Aorta (tissue), 5 donors: ENCODE results near the gene AXDND1. TPM values are rescaled to one million over a fixed set of nuclear protein-coding genes. Genes with fewer than 3 reads are reported as not detected.

ENCODE experiments used
- ATAC-seq: fragments of 200-7000 bp; cut with Tn5 transposase; one replicate; pipeline ENCODE4 v1.9.1; 2022; ENCODE audit warnings: moderate library complexity; ENCODE audit not compliant: low FRiP score
- DNase-seq, 2 donors: peaks; one replicate each; pipeline ENCODE4 v3.0.0-alpha.2; 2020
- H3K27ac ChIP-seq, 2 donors: one replicate each; pipeline ENCODE4 v1.5.1; 2013; ENCODE audit warnings: low read length in 2 of 2, mild to moderate bottlenecking in 2 of 2, moderate library complexity in 2 of 2, control low read depth in 1 of 2, inconsistent platforms in 1 of 2, low read depth in 1 of 2
- H3K27me3 ChIP-seq, 2 donors: one replicate each; pipeline ENCODE4 v1.6.1; 2013; ENCODE audit warnings: control low read depth in 1 of 2, low read length in 1 of 2, mild to moderate bottlenecking in 1 of 2, moderate library complexity in 1 of 2; ENCODE audit not compliant: insufficient read depth in 2 of 2, control insufficient read depth in 1 of 2
- H3K36me3 ChIP-seq, 2 donors: one replicate each; pipeline ENCODE4 v1.6.1; 2013; ENCODE audit warnings: control low read depth in 1 of 2, low read length in 1 of 2, mild to moderate bottlenecking in 1 of 2; ENCODE audit not compliant: insufficient read depth in 2 of 2, control insufficient read depth in 1 of 2
- H3K4me1 ChIP-seq, 2 donors: one replicate each; pipeline ENCODE4 v1.6.1; 2013; ENCODE audit warnings: low read length in 2 of 2, control low read depth in 1 of 2, mild to moderate bottlenecking in 1 of 2, moderate library complexity in 1 of 2; ENCODE audit not compliant: insufficient read depth in 2 of 2, control insufficient read depth in 1 of 2
- H3K4me3 ChIP-seq, 2 donors: one replicate each; pipeline ENCODE4 v1.5.1; 2013; ENCODE audit warnings: low read length in 2 of 2, control low read depth in 1 of 2, mild to moderate bottlenecking in 1 of 2
- H3K9me3 ChIP-seq: one replicate; pipeline ENCODE4 v1.6.1; 2013; ENCODE audit warnings: mild to moderate bottlenecking, low read length; ENCODE audit not compliant: control insufficient read depth
- WGBS, 2 donors: extraction: QIAGEN DNeasy Blood & Tissue Kit; methylation state at CpG; one replicate each; pipeline ENCODE4 v1.1.7; 2013; 5-methylcytosine and 5-hydroxymethylcytosine counted together
- intact Hi-C, 2 donors: fragments of 100-400 bp; cut with DNase I; formaldehyde crosslinking; loops; one replicate each; pipeline versions ENCODE4 v1.14.2 to v1.15.0; 2022
- polyA plus RNA-seq, 2 donors: library from polyadenylated mRNA; stranded (reverse); fragments of 200-250 nt; gene quantifications; one replicate each; pipeline ENCODE4 v1.2.3, GENCODE V29; 2013
- total RNA-seq, 2 donors: library from RNA; stranded (reverse); fragmentation: NEBNext Ultra II Directional; extraction: Animal tissue kit (Norgen Biotek cat#: 25700); gene quantifications; one replicate each; pipeline ENCODE4 v1.2.1, GENCODE V29; 2021
- donor health status: healthy with polysubstance abuse.
- donor health status: Bipolar disorder and iron deficiency.
- donor health status: DM: no; HTN: no; CAD: no.
- donor health status: DM: no; HTN: no; CAD: no.
- donor health status: DM: yes; HTN: yes; CAD: no.

The AXDND1 gene
- total and polyA plus RNA-seq, 4 donors: not detected

DNA sequence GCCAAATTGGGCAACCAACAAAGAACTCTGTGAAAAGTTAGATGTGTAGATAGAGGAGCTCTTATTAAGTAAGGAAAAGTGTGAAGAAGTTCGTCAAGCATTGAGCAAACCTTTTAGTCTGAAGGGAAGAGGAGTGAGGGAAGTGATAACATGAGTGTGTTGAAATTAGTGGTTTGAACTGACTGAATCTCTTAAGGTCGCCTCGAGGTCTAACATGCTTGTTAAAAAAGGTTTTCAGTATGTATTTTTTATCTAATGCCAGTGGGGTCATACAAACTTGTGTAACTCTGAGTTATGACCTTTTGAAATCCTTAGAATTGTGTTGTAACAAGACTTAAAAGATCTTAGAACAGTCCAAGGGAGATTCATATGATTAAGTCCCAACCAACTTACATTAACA lies 38.1 kb upstream of the AXDND1 start:
- no peak overlapping the region for H3K27ac ChIP-seq
- intact Hi-C loops: no loop called here
- no peaks in the 10 kb centered on the region for H3K27me3 ChIP-seq
- ATAC-seq: no peak
- no peaks in the 10 kb centered on the region for H3K9me3 ChIP-seq
- H3K4me1 ChIP-seq: no peaks in the 10 kb centered on the region
- 74 to 77% methylated on average over 3 of the region's 3 CpGs for WGBS, 2 donors
- no peak overlapping the region for H3K4me3 ChIP-seq
- H3K36me3 ChIP-seq: no peaks in the 10 kb centered on the region
- no peak for DNase-seq

DNA sequence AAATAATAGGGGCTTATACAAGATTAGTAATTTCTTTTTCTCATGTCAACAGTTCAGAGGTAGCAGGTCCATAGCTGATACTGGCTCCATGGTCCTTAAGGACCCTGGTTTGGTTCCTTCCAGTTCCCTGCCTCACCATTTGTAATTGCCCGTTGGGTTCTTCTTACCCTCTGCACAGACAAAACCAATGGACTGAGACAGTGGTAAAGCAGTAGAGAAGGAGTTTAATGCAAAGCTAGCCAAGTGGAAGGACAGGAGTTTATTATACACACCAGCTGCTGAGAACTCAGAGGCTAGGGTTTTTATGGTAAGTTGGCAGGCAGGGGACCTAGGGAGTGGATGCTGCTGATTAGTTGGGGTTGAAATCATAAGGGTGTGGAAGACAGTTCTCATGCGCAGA lies 35.9 kb upstream of the AXDND1 start:
- WGBS, 2 donors: 77 to 98% methylated on average over 2 of the region's 2 CpGs
- Histone ChIP-seq H3K36me3 (no peaks in the 10 kb centered on the region), H3K27me3 (no peaks in the 10 kb centered on the region), H3K9me3 (no peaks in the 10 kb centered on the region), H3K27ac (no peak overlapping the region), H3K4me3 (no peak overlapping the region), H3K4me1 (no peaks in the 10 kb centered on the region)
- intact Hi-C loops: no loop called here
- DNase-seq: no peak
- no peak for ATAC-seq

DNA sequence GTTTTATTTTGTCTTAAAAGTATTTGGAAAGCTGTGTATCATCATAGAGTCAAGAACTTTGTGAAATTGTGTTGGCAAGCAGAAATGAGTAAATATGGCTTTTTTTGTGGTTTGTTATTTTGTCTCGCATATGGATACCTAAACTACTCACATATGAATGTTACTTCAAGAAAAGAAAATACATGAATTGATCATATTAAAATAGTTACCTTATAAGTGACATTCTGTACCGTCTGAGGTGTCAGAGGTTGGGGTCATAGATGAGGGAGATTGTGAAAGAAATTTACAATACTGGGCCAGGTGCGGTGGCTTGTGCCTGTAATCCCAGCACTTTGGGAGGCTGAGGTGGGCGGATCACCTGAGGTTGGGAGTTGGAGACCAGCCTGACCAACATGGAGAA lies 31.3 kb upstream of the AXDND1 start:
- Histone ChIP-seq H3K9me3 (no peaks in the 10 kb centered on the region), H3K27ac (no peak overlapping the region), H3K4me3 (no peak overlapping the region), H3K27me3 (no peaks in the 10 kb centered on the region), H3K4me1 (no peaks in the 10 kb centered on the region), H3K36me3 (no peaks in the 10 kb centered on the region)
- no peak for ATAC-seq
- intact Hi-C loops: no loop called here
- 96 to 97% methylated on average over 4 of the region's 4 CpGs for WGBS, 2 donors
- DNase-seq: no peak

DNA sequence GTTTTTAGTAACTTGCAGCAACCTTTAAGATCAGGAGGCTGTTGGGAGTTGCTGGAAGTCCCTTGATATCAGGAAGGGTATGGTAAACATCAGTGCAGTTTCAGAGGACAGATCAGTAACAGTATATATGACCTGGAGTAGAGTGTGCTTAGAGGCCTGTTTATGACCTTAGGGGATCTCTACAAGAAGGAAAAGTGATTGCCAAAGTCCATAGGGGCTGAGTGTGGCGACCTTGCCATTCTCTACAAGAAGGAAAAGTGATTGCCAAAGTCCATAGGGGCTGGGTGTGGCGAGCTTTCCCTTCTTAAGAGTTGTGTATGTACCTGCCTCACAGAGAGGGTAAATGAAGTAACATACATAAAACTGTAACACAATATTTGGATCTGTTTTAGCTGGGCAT lies 28.5 kb upstream of the AXDND1 start:
- intact Hi-C loops: no loop called here
- H3K9me3 ChIP-seq: no peaks in the 10 kb centered on the region
- ATAC-seq: no peak
- DNase-seq: no peak
- no peak overlapping the region for H3K27ac ChIP-seq
- H3K27me3 ChIP-seq: no peaks in the 10 kb centered on the region
- no peaks in the 10 kb centered on the region for H3K4me1 ChIP-seq
- 93 to 94% methylated on average over 2 of the region's 2 CpGs for WGBS, 2 donors
- H3K36me3 ChIP-seq: peaks cover 0 to 3% of the 10 kb centered on the region in 2 donors
- H3K4me3 ChIP-seq: no peak overlapping the region

DNA sequence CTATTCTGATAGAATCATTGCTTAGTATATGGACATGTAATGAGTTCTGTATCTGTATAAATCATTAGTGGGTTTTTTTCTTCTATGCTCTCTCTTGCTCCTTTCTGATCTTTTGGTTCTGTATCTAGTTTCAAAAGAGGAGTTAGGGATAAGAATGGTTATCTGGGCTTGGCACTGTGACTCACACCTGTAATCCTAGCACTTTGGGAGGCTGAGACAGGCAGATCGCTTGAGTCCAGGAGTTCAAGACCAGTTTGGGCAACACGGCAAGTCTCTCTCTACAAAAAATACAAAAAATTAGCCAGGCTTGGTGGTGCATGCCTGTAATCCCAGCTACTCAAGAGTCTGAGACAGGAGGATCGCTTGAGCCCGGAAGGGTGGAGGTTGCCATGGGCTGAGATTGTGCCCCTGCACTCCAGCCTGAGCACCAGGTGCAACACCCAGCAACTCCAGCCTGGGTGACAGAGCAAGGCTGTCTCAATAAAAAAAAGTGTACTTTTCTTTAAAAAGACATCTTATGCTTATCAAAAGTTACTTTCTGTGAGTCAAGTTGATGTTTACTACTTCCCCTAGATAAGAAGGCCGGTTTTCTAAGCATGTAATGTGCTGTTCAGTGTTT lies 27.7 kb upstream of the AXDND1 start:
- DNase-seq (no peak), ATAC-seq (no peak)
- Histone ChIP-seq H3K27ac (no peak overlapping the region), H3K4me1 (no peaks in the 10 kb centered on the region), H3K36me3 (peaks cover 0 to 3% of the 10 kb centered on the region in 2 donors), H3K4me3 (no peak overlapping the region), H3K27me3 (no peaks in the 10 kb centered on the region), H3K9me3 (no peaks in the 10 kb centered on the region)
- 89 to 90% methylated on average over 5 of the region's 5 CpGs for WGBS, 2 donors
- intact Hi-C loops: no loop called here

DNA sequence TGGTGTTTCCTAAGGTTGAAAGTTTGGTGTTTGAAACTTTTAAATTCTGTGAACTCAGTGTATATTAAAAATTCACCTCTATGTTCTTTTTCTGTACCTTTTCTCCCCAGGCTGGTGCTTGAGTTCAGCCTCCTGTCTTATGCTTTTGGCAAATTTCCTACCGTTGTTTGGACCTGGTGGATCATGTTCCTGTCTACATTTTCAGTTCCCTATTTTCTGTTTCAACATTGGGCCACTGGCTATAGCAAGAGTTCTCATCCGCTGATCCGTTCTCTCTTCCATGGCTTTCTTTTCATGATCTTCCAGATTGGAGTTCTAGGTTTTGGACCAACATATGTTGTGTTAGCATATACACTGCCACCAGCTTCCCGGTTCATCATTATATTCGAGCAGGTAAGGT lies 24.9 kb upstream of the AXDND1 start:
- ATAC-seq: no peak
- Histone ChIP-seq H3K27me3 (no peaks in the 10 kb centered on the region), H3K4me3 (no peak overlapping the region), H3K9me3 (no peaks in the 10 kb centered on the region), H3K4me1 (no peaks in the 10 kb centered on the region), H3K36me3 (peaks cover 3 to 4% of the 10 kb centered on the region in 2 donors), H3K27ac (no peak overlapping the region)
- 91 to 94% methylated on average over 5 of the region's 5 CpGs for WGBS, 2 donors
- no peak for DNase-seq
- intact Hi-C loops: no loop called here

DNA sequence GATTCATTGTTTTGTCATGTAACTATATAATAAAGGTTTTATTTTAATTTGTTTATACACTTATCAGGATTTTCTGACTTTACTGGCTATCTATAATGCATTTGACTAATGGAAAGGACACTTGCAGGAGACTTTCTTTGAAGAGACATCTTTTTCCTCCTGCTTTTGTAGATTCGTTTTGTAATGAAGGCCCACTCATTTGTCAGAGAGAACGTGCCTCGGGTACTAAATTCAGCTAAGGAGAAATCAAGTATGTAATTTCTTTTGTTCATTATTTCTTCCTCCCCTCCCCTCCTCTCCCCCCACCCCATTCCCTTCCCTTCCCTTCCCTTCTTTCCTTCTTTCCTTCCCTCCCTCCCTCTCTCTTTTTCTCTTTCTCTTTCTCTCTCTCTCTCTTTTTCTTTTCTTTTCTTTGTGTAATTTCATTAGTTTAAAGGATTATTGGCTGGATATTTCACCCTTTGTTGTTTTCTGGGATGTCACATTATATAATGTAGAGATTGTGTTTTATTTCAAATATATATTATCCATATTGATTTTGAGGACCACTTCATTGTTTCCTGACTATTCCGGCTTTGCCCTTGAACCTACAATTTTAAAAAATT lies 23.7 kb upstream of the AXDND1 start:
- Histone ChIP-seq H3K4me3 (no peak overlapping the region), H3K36me3 (peaks cover 3 to 4% of the 10 kb centered on the region in 2 donors), H3K4me1 (no peaks in the 10 kb centered on the region), H3K9me3 (no peaks in the 10 kb centered on the region), H3K27ac (no peak overlapping the region), H3K27me3 (no peaks in the 10 kb centered on the region)
- ATAC-seq (no peak), DNase-seq (no peak)
- WGBS, 2 donors: 90 to 92% methylated on average over 4 of the region's 4 CpGs
- intact Hi-C loops: no loop called here

DNA sequence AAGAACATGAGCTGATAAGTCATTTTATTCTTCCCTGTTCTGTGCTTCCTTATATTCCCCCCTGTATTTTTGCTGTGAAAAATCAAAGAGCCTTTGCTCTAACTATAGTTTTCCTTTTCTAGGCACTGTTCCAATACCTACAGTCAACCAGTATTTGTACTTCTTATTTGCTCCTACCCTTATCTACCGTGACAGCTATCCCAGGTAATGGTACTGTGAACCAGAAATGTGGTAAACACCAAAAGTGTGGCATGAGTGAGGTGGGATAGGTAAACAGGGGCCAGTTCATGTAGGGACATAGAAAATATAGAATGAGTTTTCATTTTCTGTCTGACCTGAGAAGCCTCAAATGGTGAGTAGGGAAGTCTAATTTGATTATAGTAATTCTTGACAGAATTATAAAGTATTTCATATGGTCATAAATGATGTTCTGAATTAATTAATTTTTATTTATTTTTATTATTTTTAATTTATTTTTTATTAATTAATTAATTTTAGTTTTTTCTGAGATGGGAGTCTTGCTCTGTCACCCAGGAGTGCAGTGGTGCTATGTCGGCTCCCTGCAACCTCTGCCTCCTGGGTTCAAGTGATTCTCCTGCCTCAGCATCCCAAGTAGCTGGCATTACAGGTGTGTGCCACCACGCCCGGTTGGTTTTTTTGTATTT lies 22.9 kb upstream of the AXDND1 start:
- no peak overlapping the region for H3K27ac ChIP-seq
- 77 to 82% methylated on average over 4 of the region's 4 CpGs for WGBS, 2 donors

DNA sequence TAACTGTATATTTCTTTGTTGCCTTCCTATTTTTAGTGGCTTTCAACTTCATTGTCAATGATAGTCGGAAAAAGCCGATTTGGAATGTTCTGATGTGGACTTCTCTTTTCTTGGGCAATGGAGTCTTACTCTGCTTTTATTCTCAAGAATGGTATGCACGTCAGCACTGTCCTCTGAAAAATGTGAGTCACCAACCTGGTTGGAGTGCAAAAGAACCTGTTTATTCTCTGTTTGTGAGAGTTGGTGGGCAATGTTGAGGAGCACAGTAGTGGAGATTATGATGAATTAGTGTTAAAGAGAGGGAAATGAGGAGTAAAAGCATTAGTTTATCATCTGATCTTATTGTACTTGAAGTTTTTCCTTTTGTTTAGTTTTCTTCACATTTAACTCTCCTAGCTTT lies 14.5 kb upstream of the AXDND1 start:
- no peak for ATAC-seq
- Histone ChIP-seq H3K4me3 (no peak overlapping the region), H3K4me1 (no peaks in the 10 kb centered on the region), H3K27me3 (no peaks in the 10 kb centered on the region), H3K27ac (no peak overlapping the region), H3K9me3 (no peaks in the 10 kb centered on the region), H3K36me3 (no peaks in the 10 kb centered on the region)
- no peak for DNase-seq
- 88 to 92% methylated on average over 3 of the region's 3 CpGs for WGBS, 2 donors
- intact Hi-C loops: no loop called here

More for the DNA sequence above, 22.9 kb upstream of the AXDND1 start:
- H3K4me3 ChIP-seq: no peak overlapping the region
- ATAC-seq (no peak), DNase-seq (no peak)
- H3K4me1 ChIP-seq: no peaks in the 10 kb centered on the region
- peaks cover 3 to 4% of the 10 kb centered on the region in 2 donors for H3K36me3 ChIP-seq
- intact Hi-C loops: no loop called here
- H3K9me3 ChIP-seq: no peaks in the 10 kb centered on the region
- no peaks in the 10 kb centered on the region for H3K27me3 ChIP-seq
